Cortex of kidney (tissue), 1 donor: ENCODE data around the gene ZNF878.
"Not testable (repeated sequence)": the region's sequence is repeated elsewhere in the genome, so short reads cannot be mapped to it uniquely, and the experiment has no call there.

Source experiments
- DNase-seq: peaks from one replicate; lab custom pipeline; 2025; lab: John Stamatoyannopoulos, UW

Gene ZNF878

DNA sequence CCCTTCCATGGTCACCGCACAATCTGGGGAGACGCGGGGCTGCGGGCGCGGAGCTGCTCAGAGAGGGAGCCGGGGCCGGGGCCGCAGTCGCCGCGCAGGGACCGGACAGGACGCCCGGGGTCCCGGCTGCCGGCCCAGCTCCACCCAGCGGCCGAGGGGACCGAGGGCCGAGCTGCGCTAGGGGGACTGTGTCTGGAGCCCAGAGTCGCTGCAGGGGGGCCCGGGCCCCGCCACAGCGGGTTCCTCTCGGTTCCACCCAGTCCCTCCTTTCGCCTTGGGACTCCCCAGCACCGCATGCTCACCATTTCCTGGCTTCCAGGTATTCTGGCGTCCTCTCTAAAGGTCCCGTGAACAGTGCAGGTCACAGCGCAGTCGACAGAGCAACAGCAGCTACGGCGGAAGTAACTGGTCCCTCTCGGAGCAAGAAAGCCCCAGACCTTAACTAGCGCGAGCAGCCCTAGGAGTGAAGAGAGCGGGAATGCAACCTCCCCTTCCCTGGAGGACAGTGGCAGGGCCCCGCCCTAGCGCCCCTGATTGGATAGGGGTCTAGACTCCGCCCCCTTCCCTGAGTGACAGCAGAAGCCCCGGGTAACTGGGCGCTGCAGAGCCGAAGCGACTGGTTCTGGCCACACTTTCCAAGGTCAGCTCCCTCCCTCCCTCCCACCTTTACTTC is at the start of gene ZNF878:
TSS of gene ZNF878 (minus strand) at position 465 of the 673 bp plus-strand sequence. CDS start at position 305, 160 bp downstream.
- DNase-seq, result no peak

DNA sequence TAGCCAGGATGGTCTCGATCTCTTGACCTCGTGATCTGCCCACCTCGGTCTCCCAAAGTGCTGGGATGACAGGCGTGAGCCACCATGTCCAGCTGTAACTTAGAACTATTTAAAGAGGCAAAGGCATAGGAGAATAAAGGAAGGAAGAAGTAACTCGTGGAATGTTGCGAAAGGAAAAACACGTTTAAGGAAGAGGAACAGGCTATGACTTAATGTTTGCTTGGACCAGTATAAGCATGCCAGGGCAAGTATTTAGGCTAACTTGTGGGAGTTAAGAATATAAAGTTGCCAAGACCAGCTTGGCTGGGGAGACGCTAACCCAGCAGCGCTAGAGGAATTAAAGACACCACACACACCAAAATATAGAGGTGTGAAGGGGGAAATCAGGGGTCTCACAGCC is 45.3 kb upstream of the ZNF878 start:
- DNase-seq, result no peak

DNA sequence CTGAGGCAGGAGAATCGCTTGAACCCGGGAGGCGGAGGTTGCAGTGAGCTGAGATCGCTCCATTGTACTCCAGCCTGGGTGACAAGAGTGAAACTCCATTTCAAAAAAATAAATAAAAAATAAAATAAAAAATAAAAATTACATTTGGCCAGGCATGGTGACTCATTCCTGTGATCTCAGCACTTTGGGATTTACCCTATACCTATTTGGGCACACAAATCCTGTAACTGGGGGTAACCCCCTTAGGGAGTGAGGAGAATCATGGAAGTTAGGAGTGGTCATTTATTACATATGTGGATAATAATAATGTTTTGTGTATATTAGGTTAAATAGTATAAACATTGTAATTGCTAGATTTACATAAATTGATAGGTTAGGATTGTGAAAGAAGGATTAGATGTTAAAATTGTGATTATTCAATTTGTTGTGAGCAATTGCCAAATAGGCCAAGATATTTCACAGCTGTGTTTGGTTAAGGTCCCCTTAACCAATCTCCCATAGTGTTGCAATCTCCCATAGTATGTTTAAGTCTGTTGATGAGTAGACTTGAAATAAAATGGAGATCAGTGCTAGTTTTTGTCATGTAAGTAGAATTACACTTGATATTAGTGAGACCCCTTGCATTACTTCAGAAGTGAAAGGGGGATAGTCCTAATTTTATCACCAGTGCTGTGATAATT is 42.5 kb upstream of the ZNF878 start:
- no peak for DNase-seq

- DNase-seq, result no peak
Observed at GRCh38 chr19:12093777-12094176, 41.0 kb upstream of the ZNF878 start.

GRCh38 chr19:12092956-12093355 is 40.2 kb upstream of the ZNF878 start:
- no peak for DNase-seq

GRCh38 chr19:12092065-12092867 is 39.5 kb upstream of the ZNF878 start:
- DNase-seq, result no peak

- no peak for DNase-seq
Observed at GRCh38 chr19:12090807-12091206, 38.0 kb upstream of the ZNF878 start.

- DNase-seq, result no peak
Observed at GRCh38 chr19:12085074-12085818, 32.5 kb upstream of the ZNF878 start.

GRCh38 chr19:12083336-12083735 is 30.6 kb upstream of the ZNF878 start:
- not testable (repeated sequence) for DNase-seq

GRCh38 chr19:12077375-12077774 is 24.6 kb upstream of the ZNF878 start:
- DNase-seq, result no peak

- DNase-seq, result not testable (repeated sequence)
Observed at GRCh38 chr19:12076331-12076730, 23.6 kb upstream of the ZNF878 start.

GRCh38 chr19:12075538-12076139 is 22.9 kb upstream of the ZNF878 start:
- no peak for DNase-seq

GRCh38 chr19:12064590-12065538 is 12.1 kb upstream of the ZNF878 start, which contains the start of gene ZNF844:
TSS of gene ZNF844 (plus strand) at chr19:12064731. CDS start at chr19:12064874, 143 bp downstream.
- peak; percentile 42 for DNase-seq

GRCh38 chr19:12055784-12056183 is 3.0 kb upstream of the ZNF878 start:
- no peak for DNase-seq

GRCh38 chr19:12052091-12052496 is 667 bp downstream of the ZNF878 start:
- DNase-seq, result no peak

DNA sequence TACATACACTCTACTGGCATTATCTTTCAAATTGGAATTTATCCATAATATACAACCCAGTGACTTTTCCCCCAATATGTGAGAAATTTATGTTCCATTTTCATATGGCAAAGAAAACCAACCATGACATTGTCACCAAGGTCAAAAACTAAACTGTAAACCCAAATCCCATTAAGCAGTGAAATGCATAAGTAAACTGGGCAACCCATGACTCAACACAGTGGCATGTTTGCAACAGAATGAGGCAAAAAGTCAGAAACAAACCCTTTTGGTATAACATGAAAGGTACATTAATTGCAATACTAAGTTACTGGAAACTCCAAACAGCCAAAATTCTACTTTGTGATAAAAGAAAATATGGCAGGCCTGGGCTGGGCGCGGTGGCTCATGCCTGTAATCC is 4.9 kb downstream of the ZNF878 start:
- DNase-seq, result no peak

- DNase-seq, result no peak
Observed at GRCh38 chr19:12043752-12044422, 8.9 kb downstream of the ZNF878 start.

GRCh38 chr19:12042893-12043292 is 9.9 kb downstream of the ZNF878 start:
- DNase-seq, result no peak

- DNase-seq, result peak; percentile 26
Observed at GRCh38 chr19:12035220-12036172, 17.3 kb downstream of the ZNF878 start, which contains the start of gene ZNF433. TSS of gene ZNF433 (minus strand) at chr19:12035679. CDS start at chr19:12035539, 140 bp downstream.
